ENCODE measurements around the gene CCSER1.
"Not testable (repeated sequence)": the region's sequence is repeated elsewhere in the genome, so short reads cannot be mapped to it uniquely, and the experiment has no call there.

Gene CCSER1

GRCh38 chr4:90840828-90841227 is 713.6 kb downstream of the CCSER1 start:
- no peak for DNase-seq (ENCODE audit: low spot score)

GRCh38 chr4:90841676-90842075 is 714.5 kb downstream of the CCSER1 start:
- no peak for DNase-seq (ENCODE audit: low spot score)

- DNase-seq (ENCODE audit: low spot score), result peak; percentile 77
Measured at GRCh38 chr4:90842960-90843359, 715.8 kb downstream of the CCSER1 start.

- no peak for DNase-seq (ENCODE audit: low spot score)
Measured at GRCh38 chr4:90844241-90844640, 717.0 kb downstream of the CCSER1 start.

GRCh38 chr4:90845777-90846176 is 718.6 kb downstream of the CCSER1 start:
- no peak for DNase-seq (ENCODE audit: low spot score)

- DNase-seq (ENCODE audit: low spot score), result peak; percentile 16
Measured at GRCh38 chr4:90852237-90852636, 725.0 kb downstream of the CCSER1 start.

GRCh38 chr4:90855111-90855510 is 727.9 kb downstream of the CCSER1 start:
- no peak for DNase-seq (ENCODE audit: low spot score)

GRCh38 chr4:90857081-90857820 is 730.1 kb downstream of the CCSER1 start:
- no peak for DNase-seq (ENCODE audit: low spot score)

GRCh38 chr4:90875791-90876190 is 748.6 kb downstream of the CCSER1 start:
- DNase-seq (ENCODE audit: low spot score), result no peak

GRCh38 chr4:90876296-90876695 is 749.1 kb downstream of the CCSER1 start:
- DNase-seq (ENCODE audit: low spot score), result no peak

GRCh38 chr4:90883519-90883918 is 756.3 kb downstream of the CCSER1 start:
- no peak for DNase-seq (ENCODE audit: low spot score)

- DNase-seq (ENCODE audit: low spot score), result no peak
Measured at GRCh38 chr4:90888571-90888970, 761.4 kb downstream of the CCSER1 start.

- no peak for DNase-seq (ENCODE audit: low spot score)
Measured at GRCh38 chr4:90889171-90889570, 762.0 kb downstream of the CCSER1 start.

GRCh38 chr4:90903413-90903812 is 776.2 kb downstream of the CCSER1 start:
- peak; percentile 8 for DNase-seq (ENCODE audit: low spot score)

GRCh38 chr4:90904021-90904420 is 776.8 kb downstream of the CCSER1 start:
- DNase-seq (ENCODE audit: low spot score), result peak; percentile 8

- peak; percentile 56 for DNase-seq (ENCODE audit: low spot score)
Measured at GRCh38 chr4:90906239-90906638, 779.0 kb downstream of the CCSER1 start.

- DNase-seq (ENCODE audit: low spot score), result not testable (repeated sequence)
Measured at GRCh38 chr4:90911724-90912434, 784.7 kb downstream of the CCSER1 start.

GRCh38 chr4:90922174-90922573 is 795.0 kb downstream of the CCSER1 start:
- no peak for DNase-seq (ENCODE audit: low spot score)

- DNase-seq (ENCODE audit: low spot score), result no peak
Measured at GRCh38 chr4:90926957-90927356, 799.8 kb downstream of the CCSER1 start.

GRCh38 chr4:90943311-90943710 is 816.1 kb downstream of the CCSER1 start:
- no peak for DNase-seq (ENCODE audit: low spot score)

- no peak for DNase-seq (ENCODE audit: low spot score)
Measured at GRCh38 chr4:90946945-90947344, 819.8 kb downstream of the CCSER1 start.

GRCh38 chr4:90950385-90950841 is 823.2 kb downstream of the CCSER1 start:
- DNase-seq (ENCODE audit: low spot score), result no peak

GRCh38 chr4:90951037-90951436 is 823.8 kb downstream of the CCSER1 start:
- peak; percentile 87 for DNase-seq (ENCODE audit: low spot score)

Measured in kidney tubule cell (primary cell).